Measurements from ENCODE around the gene ANO4.

- TF ChIP-seq CTCF (optimal IDR thresholded peaks at IDR 0.05 in 1 of 3, IDR thresholded peaks at IDR 0.05 in 1 of 3, conservative IDR thresholded peaks at IDR 0.05 in 1 of 3; ENCODE audit: extremely low read depth in 1 of 3, insufficient read depth in 2 of 3, low read length in 3 of 3) = no peak
- TF ChIP-seq EZH2 (IDR thresholded peaks at IDR 0.05; ENCODE audit: low read length) = no peak
Measured at GRCh38 chr12:101019201-101019600, 224.6 kb downstream of the ANO4 start.

Measured in keratinocyte (primary cell).